Effector memory CD8-positive, alpha-beta T cell (primary cell): ENCODE results near the gene ANKRD13D.
"Not testable (repeated sequence)": the region's sequence is repeated elsewhere in the genome, so short reads cannot be mapped to it uniquely, and the experiment has no call there.

Experiments
- ATAC-seq: fragments of 150-1000 bp; cut with Tn5 transposase; replicated peaks from 2 replicates; pipeline ENCODE4 v1.10.0; 2021; ENCODE audit warnings: mild to moderate bottlenecking, moderate library complexity
- DNase-seq, 3 experiments: peaks; one replicate each; pipeline ENCODE4 v3.0.0; 2021
- H3K27ac Mint-ChIP-seq, 2 donors: one replicate each; pipeline ENCODE4 v1.8.0; 2022; ENCODE audit warnings: mild to moderate bottlenecking in 2 of 2, mixed read lengths in 2 of 2, moderate library complexity in 2 of 2
- H3K27me3 Mint-ChIP-seq, 2 donors: one replicate each; pipeline ENCODE4 v1.8.0; 2022; ENCODE audit warnings: mixed read lengths in 2 of 2
- H3K36me3 Mint-ChIP-seq: one replicate; pipeline ENCODE4 v1.8.0; 2022; ENCODE audit warnings: mild to moderate bottlenecking, moderate library complexity, mixed read lengths; ENCODE audit not compliant: insufficient read depth
- H3K4me1 Mint-ChIP-seq, 2 donors: one replicate each; pipeline ENCODE4 v1.8.0; 2022; ENCODE audit warnings: low read depth in 2 of 2, mixed read lengths in 2 of 2
- H3K4me3 Mint-ChIP-seq, 2 donors: one replicate each; pipeline ENCODE4 v1.8.0; 2022; ENCODE audit warnings: mild to moderate bottlenecking in 2 of 2, mixed read lengths in 2 of 2, moderate library complexity in 2 of 2
- H3K9me3 Mint-ChIP-seq, 2 donors: one replicate each; pipeline ENCODE4 v1.8.0; 2022; ENCODE audit warnings: mixed read lengths in 2 of 2

The ANKRD13D gene

GRCh38 chr11:67310246-67311050 is 21.3 kb downstream of the ANKRD13D start:
- ATAC-seq: no peak
- peak overlapping the region in 1 of 2 donors; percentile 93 for H3K27ac Mint-ChIP-seq

GRCh38 chr11:67311051-67311555 is 22.0 kb downstream of the ANKRD13D start:
- ATAC-seq (no peak), DNase-seq (no peak)
- Mint-ChIP-seq H3K4me1 (peaks cover 25 to 29% of the 10 kb centered on the region in 2 donors), H3K4me3 (no peak overlapping the region), H3K27me3 (no peaks in the 10 kb centered on the region), H3K27ac (peak overlapping the region; percentile 88 to 93), H3K36me3 (peaks cover 14% of the 10 kb centered on the region), H3K9me3 (no peaks in the 10 kb centered on the region)

More at GRCh38 chr11:67310246-67311050, 21.3 kb downstream of the ANKRD13D start:
- Mint-ChIP-seq H3K4me1 (peaks cover 25 to 29% of the 10 kb centered on the region in 2 donors), H3K9me3 (no peaks in the 10 kb centered on the region), H3K4me3 (no peak overlapping the region), H3K27me3 (no peaks in the 10 kb centered on the region), H3K36me3 (peaks cover 8% of the 10 kb centered on the region)
- no peak for DNase-seq

GRCh38 chr11:67311556-67312082 is 22.5 kb downstream of the ANKRD13D start:
- H3K4me1 Mint-ChIP-seq: peaks cover 25 to 29% of the 10 kb centered on the region in 2 donors
- H3K36me3 Mint-ChIP-seq: peaks cover 14% of the 10 kb centered on the region
- H3K27ac Mint-ChIP-seq: peak overlapping the region; percentile 88 to 93
- H3K9me3 Mint-ChIP-seq: no peaks in the 10 kb centered on the region
- DNase-seq: no peak
- peak overlapping the region; percentile 20 to 52 for H3K4me3 Mint-ChIP-seq
- peak; percentile 79 for ATAC-seq
- H3K27me3 Mint-ChIP-seq: no peaks in the 10 kb centered on the region

GRCh38 chr11:67312187-67313021 is 23.3 kb downstream of the ANKRD13D start:
- DNase-seq (no peak), ATAC-seq (peak; percentile 34)

GRCh38 chr11:67313125-67313890 is 24.2 kb downstream of the ANKRD13D start:
- Mint-ChIP-seq H3K4me3 (peak overlapping the region; percentile 27 to 52), H3K27me3 (no peaks in the 10 kb centered on the region)

More at GRCh38 chr11:67312187-67313021, 23.3 kb downstream of the ANKRD13D start:
- Mint-ChIP-seq H3K9me3 (no peaks in the 10 kb centered on the region), H3K27me3 (no peaks in the 10 kb centered on the region), H3K4me1 (peaks cover 29 to 33% of the 10 kb centered on the region in 2 donors), H3K36me3 (peaks cover 20% of the 10 kb centered on the region), H3K4me3 (peak overlapping the region; percentile 52 to 53), H3K27ac (peak overlapping the region; percentile 75 to 93)

GRCh38 chr11:67314218-67314617 is 25.1 kb downstream of the ANKRD13D start:
- Mint-ChIP-seq H3K27ac (peak overlapping the region; percentile 70 to 75), H3K27me3 (no peaks in the 10 kb centered on the region), H3K4me3 (peak overlapping the region in 1 of 2 donors; percentile 44), H3K36me3 (peaks cover 32% of the 10 kb centered on the region), H3K9me3 (no peaks in the 10 kb centered on the region), H3K4me1 (peaks cover 36 to 40% of the 10 kb centered on the region in 2 donors)
- ATAC-seq (no peak), DNase-seq (no peak)

More at GRCh38 chr11:67313125-67313890, 24.2 kb downstream of the ANKRD13D start:
- H3K27ac Mint-ChIP-seq: peak overlapping the region; percentile 75 to 93
- DNase-seq (no peak), ATAC-seq (no peak)
- peaks cover 35 to 36% of the 10 kb centered on the region in 2 donors for H3K4me1 Mint-ChIP-seq
- H3K36me3 Mint-ChIP-seq: peaks cover 26% of the 10 kb centered on the region
- H3K9me3 Mint-ChIP-seq: no peaks in the 10 kb centered on the region

GRCh38 chr11:67315325-67315909 is 26.3 kb downstream of the ANKRD13D start:
- peaks cover 36 to 40% of the 10 kb centered on the region in 2 donors for H3K4me1 Mint-ChIP-seq
- H3K4me3 Mint-ChIP-seq: peak overlapping the region in 1 of 2 donors; percentile 23
- no peaks in the 10 kb centered on the region for H3K27me3 Mint-ChIP-seq
- H3K9me3 Mint-ChIP-seq: no peaks in the 10 kb centered on the region
- no peak for DNase-seq
- H3K27ac Mint-ChIP-seq: no peak overlapping the region
- H3K36me3 Mint-ChIP-seq: peaks cover 32% of the 10 kb centered on the region
- ATAC-seq: no peak

GRCh38 chr11:67316882-67317204 is 27.7 kb downstream of the ANKRD13D start:
- Mint-ChIP-seq H3K9me3 (no peaks in the 10 kb centered on the region), H3K36me3 (peaks cover 32% of the 10 kb centered on the region), H3K4me1 (peaks cover 30 to 36% of the 10 kb centered on the region in 2 donors), H3K4me3 (peak overlapping the region; percentile 87 to 98), H3K27ac (peak overlapping the region; percentile 92 to 94), H3K27me3 (no peaks in the 10 kb centered on the region)
- DNase-seq: no peak
- no peak for ATAC-seq

- Mint-ChIP-seq H3K27me3 (no peaks in the 10 kb centered on the region), H3K27ac (peak overlapping the region; percentile 92 to 94), H3K9me3 (no peaks in the 10 kb centered on the region), H3K4me3 (peak overlapping the region; percentile 87 to 98), H3K4me1 (peaks cover 26 to 33% of the 10 kb centered on the region in 2 donors), H3K36me3 (peaks cover 32% of the 10 kb centered on the region)
- ATAC-seq: peak; percentile 81
- DNase-seq: peak; percentile 99
Observed at GRCh38 chr11:67317205-67317887, 28.2 kb downstream of the ANKRD13D start.

- ATAC-seq (peak; percentile 30), DNase-seq (no peak)
- H3K4me3 Mint-ChIP-seq: peak overlapping the region; percentile 87 to 98
- peaks cover 20 to 26% of the 10 kb centered on the region in 2 donors for H3K4me1 Mint-ChIP-seq
- H3K9me3 Mint-ChIP-seq: no peaks in the 10 kb centered on the region
- no peaks in the 10 kb centered on the region for H3K27me3 Mint-ChIP-seq
- peaks cover 32% of the 10 kb centered on the region for H3K36me3 Mint-ChIP-seq
- H3K27ac Mint-ChIP-seq: peak overlapping the region; percentile 92 to 94
Observed at GRCh38 chr11:67317888-67318555, 28.9 kb downstream of the ANKRD13D start.

- not testable (repeated sequence) for H3K27me3 Mint-ChIP-seq, ATAC-seq, DNase-seq, H3K27ac Mint-ChIP-seq, H3K9me3 Mint-ChIP-seq
- peaks cover 28% of the 10 kb centered on the region for H3K36me3 Mint-ChIP-seq
- H3K4me3 Mint-ChIP-seq: peak overlapping the region; percentile 87 to 98
- H3K4me1 Mint-ChIP-seq: peaks cover 14 to 20% of the 10 kb centered on the region in 2 donors
Observed at GRCh38 chr11:67318876-67319275, 29.8 kb downstream of the ANKRD13D start.
